Gastrocnemius medialis (tissue), 4 donors: ENCODE data around the gene WNT3. TPM values are rescaled to one million over a fixed set of nuclear protein-coding genes. Genes with fewer than 3 reads are reported as not detected.

ENCODE experiments used
- ATAC-seq, 2 donors: fragments of 150-250 bp; one replicate each; pipeline ENCODE4 v1.9.1; 2016
- DNase-seq, 2 donors: peaks; one replicate each; pipeline ENCODE4 v3.0.0-alpha.2; 2019
- H3K27ac ChIP-seq, 4 donors: fragments of 200-600 bp; sonication (generic); 1 replicate in 1 of 4; 2 replicates in 3 of 4; pipeline ENCODE4 v1.5.1; 2016 to 2018; ENCODE audit warnings: mild to moderate bottlenecking in 2 of 4, moderate library complexity in 1 of 4
- H3K27me3 ChIP-seq, 3 donors: fragments of 200-600 bp; sonication (generic) in 2 of 3; 1 replicate in 1 of 3; 2 replicates in 2 of 3; pipeline versions ENCODE4 v1.5.1 to v1.6.0; 2016 to 2019; ENCODE audit warnings: mild to moderate bottlenecking in 1 of 3, moderate library complexity in 1 of 3
- H3K36me3 ChIP-seq, 2 donors: fragments of 200-600 bp; sonication (generic) in 1 of 2; one replicate each; pipeline ENCODE4 v1.5.1; 2017 to 2018
- H3K4me1 ChIP-seq, 2 donors: fragments of 200-600 bp; sonication (generic) in 1 of 2; one replicate each; pipeline ENCODE4 v1.5.1; 2016 to 2017; ENCODE audit warnings: mild to moderate bottlenecking in 2 of 2
- H3K4me3 ChIP-seq, 4 donors: fragments of 200-600 bp; sonication (generic) in 3 of 4; 1 replicate in 1 of 4; 2 replicates in 3 of 4; pipeline ENCODE4 v1.5.1; 2016 to 2019; ENCODE audit warnings: mild to moderate bottlenecking in 2 of 4
- H3K9me3 ChIP-seq, 3 donors: fragments of 200-600 bp; sonication (generic) in 2 of 3; 1 replicate in 1 of 3; 2 replicates in 2 of 3; pipeline ENCODE4 v1.5.1; 2016 to 2019
- POLR2A ChIP-seq, 2 donors: fragments of 450-650 bp; IDR thresholded peaks; one replicate each; pipeline ENCODE4 v1.6.1; 2017; ENCODE audit warnings: antibody characterized with exemption in 2 of 2, mild to moderate bottlenecking in 2 of 2, moderate library complexity in 2 of 2
- in situ Hi-C, 4 donors: fragments of 200-750 bp; cut with MboI; loops; one replicate each; pipeline versions ENCODE4 v1.15.0 to v1.8.0; 2017; ENCODE audit warnings: low sequenced_read_pairs in 4 of 4
- intact Hi-C: fragments of 100-400 bp; cut with DNase I; formaldehyde crosslinking; loops from one replicate; pipeline ENCODE4 v1.15.1; 2023; ENCODE audit warnings: low total_unique reads
- total RNA-seq, 4 donors: library from RNA; depleted of rRNA; stranded (reverse); fragments of >200 nt; gene quantifications; one replicate each; pipeline versions ENCODE4 v1.1.0 to v1.2.3, GENCODE V29; 2016
- TF ChIP-seq, protein P1 (sequence below), 5 experiments: fragments of 450-650 bp in 3 of 5; fragments of 200-600 bp in 2 of 5; sonication (generic) in 2 of 5; IDR thresholded peaks in 4 of 5; conservative IDR thresholded peaks in 1 of 5; 1 replicate in 4 of 5; 2 replicates in 1 of 5; pipeline ENCODE4 v1.5.1; 2016 to 2019; ENCODE audit warnings: antibody characterized with exemption in 5 of 5, mild to moderate bottlenecking in 3 of 5, moderate library complexity in 3 of 5

WNT3 gene
- total RNA-seq, 4 donors from 2014 or later, result 0.19 TPM; not detected in 3

DNA sequence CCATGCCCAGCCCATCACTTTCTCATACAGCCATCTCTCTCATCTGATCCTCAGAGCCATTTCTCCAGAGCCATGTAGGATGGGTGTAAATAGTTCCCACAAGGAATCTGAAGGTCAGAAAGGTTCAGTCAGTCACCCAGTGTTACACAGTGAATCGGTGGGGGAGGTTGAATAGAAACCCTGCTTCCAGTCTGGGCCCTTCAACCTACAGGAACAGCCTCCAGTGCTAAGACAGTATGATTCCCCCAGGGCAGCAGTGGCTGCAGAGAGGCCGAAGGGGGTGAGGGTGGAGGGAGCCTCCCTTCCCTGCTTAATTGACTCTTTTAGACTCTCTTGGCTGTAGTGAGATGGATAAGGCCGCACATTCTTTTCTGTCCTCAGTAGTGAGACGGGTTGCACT lies 36.5 kb upstream of the WNT3 start:
- Histone ChIP-seq H3K4me1 (peaks cover 4 to 7% of the 10 kb centered on the region in 2 donors), H3K36me3 (no peaks in the 10 kb centered on the region), H3K27ac (no peak overlapping the region), H3K4me3 (no peak overlapping the region), H3K27me3 (peaks cover 32 to 33% (median 33%) of the 10 kb centered on the region in 3 donors), H3K9me3 (no peaks in the 10 kb centered on the region)
- TF ChIP-seq POLR2A (IDR thresholded peaks at IDR 0.05), result no peak
- TF ChIP-seq, protein P1, sequence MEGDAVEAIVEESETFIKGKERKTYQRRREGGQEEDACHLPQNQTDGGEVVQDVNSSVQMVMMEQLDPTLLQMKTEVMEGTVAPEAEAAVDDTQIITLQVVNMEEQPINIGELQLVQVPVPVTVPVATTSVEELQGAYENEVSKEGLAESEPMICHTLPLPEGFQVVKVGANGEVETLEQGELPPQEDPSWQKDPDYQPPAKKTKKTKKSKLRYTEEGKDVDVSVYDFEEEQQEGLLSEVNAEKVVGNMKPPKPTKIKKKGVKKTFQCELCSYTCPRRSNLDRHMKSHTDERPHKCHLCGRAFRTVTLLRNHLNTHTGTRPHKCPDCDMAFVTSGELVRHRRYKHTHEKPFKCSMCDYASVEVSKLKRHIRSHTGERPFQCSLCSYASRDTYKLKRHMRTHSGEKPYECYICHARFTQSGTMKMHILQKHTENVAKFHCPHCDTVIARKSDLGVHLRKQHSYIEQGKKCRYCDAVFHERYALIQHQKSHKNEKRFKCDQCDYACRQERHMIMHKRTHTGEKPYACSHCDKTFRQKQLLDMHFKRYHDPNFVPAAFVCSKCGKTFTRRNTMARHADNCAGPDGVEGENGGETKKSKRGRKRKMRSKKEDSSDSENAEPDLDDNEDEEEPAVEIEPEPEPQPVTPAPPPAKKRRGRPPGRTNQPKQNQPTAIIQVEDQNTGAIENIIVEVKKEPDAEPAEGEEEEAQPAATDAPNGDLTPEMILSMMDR (IDR thresholded peaks at IDR 0.05 in 4 of 5, conservative IDR thresholded peaks at IDR 0.05 in 1 of 5), result no peak
- DNase-seq (no peak), ATAC-seq (no peak)
- intact Hi-C loops, result no loop called here
- in situ Hi-C loops, result no loop called here

DNA sequence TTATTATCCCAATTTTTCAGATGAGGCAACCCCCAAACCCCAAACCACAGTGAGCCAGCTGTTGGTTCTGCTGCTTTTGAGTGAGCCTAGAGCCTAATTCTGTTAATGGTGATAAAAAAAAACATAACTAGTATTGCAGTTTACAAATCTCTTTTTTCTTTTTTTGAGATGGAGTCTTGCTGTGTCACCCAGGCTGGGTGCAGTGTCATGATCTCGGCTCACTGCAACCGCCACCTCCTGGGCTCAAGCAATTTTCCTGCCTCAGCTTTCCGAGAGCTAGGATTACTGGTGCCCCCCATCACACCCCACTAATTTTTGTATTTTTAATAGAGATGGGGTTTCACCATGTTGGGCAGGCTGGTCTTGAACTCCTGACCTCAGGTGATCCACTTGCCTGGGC lies 36.0 kb upstream of the WNT3 start:
- no peak overlapping the region for H3K27ac ChIP-seq
- H3K9me3 ChIP-seq, result no peaks in the 10 kb centered on the region
- H3K4me3 ChIP-seq, result no peak overlapping the region
- intact Hi-C loops (no loop called here), in situ Hi-C loops (no loop called here)
- peaks cover 32 to 35% (median 35%) of the 10 kb centered on the region in 3 donors for H3K27me3 ChIP-seq
- H3K4me1 ChIP-seq, result peaks cover 4 to 7% of the 10 kb centered on the region in 2 donors
- H3K36me3 ChIP-seq, result no peaks in the 10 kb centered on the region
- no peak for TF ChIP-seq POLR2A (IDR thresholded peaks at IDR 0.05)
- TF ChIP-seq, protein P1 (IDR thresholded peaks at IDR 0.05 in 4 of 5, conservative IDR thresholded peaks at IDR 0.05 in 1 of 5), result no peak
- ATAC-seq (no peak), DNase-seq (no peak)

DNA sequence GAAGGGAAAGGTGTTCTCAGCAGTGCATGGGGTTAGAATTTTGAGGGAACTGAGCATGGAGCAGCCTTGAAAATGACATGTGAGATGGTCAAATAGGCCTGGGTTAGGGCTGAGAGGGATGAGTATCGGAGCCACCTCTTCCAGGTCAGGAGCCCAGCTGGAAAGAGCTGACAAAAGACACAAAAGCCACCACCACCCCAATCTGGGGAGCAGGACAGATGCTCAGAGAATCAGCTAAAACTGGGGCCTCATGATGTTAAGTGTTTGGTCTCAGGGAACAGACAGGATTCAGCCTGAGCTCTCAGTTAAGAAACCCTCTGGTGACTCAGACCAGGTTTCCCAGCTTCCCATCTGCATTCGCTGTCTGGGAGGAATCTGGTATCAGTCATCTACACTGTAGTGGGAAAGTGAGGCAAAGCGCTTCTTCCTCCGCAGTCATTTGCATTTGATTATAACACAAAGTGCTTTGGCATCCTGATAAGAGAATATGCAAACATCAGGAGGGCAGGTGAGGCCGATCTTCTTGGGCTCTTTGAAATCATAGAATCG lies 35.5 kb upstream of the WNT3 start:
- H3K4me1 ChIP-seq, result peaks cover 4 to 7% of the 10 kb centered on the region in 2 donors
- in situ Hi-C loops, result no loop called here
- peaks cover 32 to 40% (median 39%) of the 10 kb centered on the region in 3 donors for H3K27me3 ChIP-seq
- H3K27ac ChIP-seq, result no peak overlapping the region
- H3K36me3 ChIP-seq, result no peaks in the 10 kb centered on the region
- ATAC-seq (no peak), DNase-seq (no peak)
- intact Hi-C loops, result no loop called here
- H3K4me3 ChIP-seq, result no peak overlapping the region
- H3K9me3 ChIP-seq, result no peaks in the 10 kb centered on the region
- TF ChIP-seq POLR2A (IDR thresholded peaks at IDR 0.05), result no peak
- TF ChIP-seq, protein P1 (IDR thresholded peaks at IDR 0.05 in 4 of 5, conservative IDR thresholded peaks at IDR 0.05 in 1 of 5), result no peak

DNA sequence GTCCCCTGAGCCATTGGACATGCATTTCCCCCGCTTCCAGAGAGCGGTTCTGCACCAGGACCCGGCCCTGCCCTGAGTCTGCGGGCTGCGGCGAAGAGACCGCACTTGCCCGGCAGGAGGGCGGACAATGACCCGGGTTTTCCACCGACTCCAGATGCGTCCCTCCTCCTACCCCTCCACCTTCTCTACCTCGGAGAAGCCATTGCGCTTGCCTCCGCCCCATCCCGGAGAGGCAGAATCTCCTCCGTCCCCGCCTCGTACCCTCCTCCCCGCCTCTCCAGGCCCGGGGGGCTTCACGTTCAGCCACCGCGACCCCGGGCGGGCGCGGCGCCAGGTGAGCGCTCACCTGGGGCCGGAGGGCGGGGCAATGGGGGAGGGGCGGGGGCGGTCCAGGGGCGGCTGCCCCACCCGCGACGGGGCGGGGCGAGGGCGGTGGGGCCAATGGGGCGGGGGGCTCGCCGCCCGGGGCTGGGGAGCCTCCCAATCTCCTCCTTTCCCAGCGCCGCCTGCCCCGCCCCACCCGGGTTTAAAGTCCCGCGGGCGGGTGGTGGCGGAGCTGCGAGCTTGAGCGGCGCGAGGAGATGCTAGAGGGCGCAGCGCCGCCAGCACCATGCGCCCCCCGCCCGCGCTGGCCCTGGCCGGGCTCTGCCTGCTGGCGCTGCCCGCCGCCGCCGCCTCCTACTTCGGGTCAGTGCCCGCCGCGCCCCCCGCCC lies 32.7 kb upstream of the WNT3 start, which contains the start of gene WNT9B:
Gene WNT9B, plus strand, starts transcription at position 555 of the 713 bp plus-strand sequence. Its CDS starts 56 bp downstream, at position 611.
- no peaks in the 10 kb centered on the region for H3K9me3 ChIP-seq
- no peak for ATAC-seq
- H3K27ac ChIP-seq, result no peak within 1 kb of the TSS
- intact Hi-C loops, result no loop called here
- H3K27me3 ChIP-seq, result peaks cover 32 to 43% (median 40%) of the 10 kb centered on the region in 3 donors
- TF ChIP-seq POLR2A (IDR thresholded peaks at IDR 0.05), result no peak
- TF ChIP-seq, protein P1 (IDR thresholded peaks at IDR 0.05 in 4 of 5, conservative IDR thresholded peaks at IDR 0.05 in 1 of 5), result no peak
- in situ Hi-C loops, result no loop called here
- H3K4me3 ChIP-seq, result peak within 1 kb of the TSS; percentile 24 to 54 (median 34)
- DNase-seq, result no peak
- peaks cover 4 to 7% of the 10 kb centered on the region in 2 donors for H3K4me1 ChIP-seq
- H3K36me3 ChIP-seq, result no peaks in the 10 kb centered on the region
